GM12873 (cell line): ENCODE data around the gene GBP1.

ENCODE experiments used
- CTCF ChIP-seq: IDR thresholded peaks from 2 replicates; pipeline ENCODE4 v1.5.1; 2012; ENCODE audit warnings: low read depth, mild to moderate bottlenecking, moderate library complexity, low read length, control low read depth; ENCODE audit not compliant: insufficient read depth; ENCODE audit errors: missing control alignments

Gene GBP1

GRCh38 chr1:89022167-89022959 is 42.6 kb downstream of the GBP1 start, which contains the start of gene GBP3:
Gene GBP3, minus strand, starts transcription at chr1:89022866. Its CDS starts 2,145 bp downstream, at chr1:89020721.
- no peak for TF ChIP-seq CTCF

- TF ChIP-seq CTCF, result no peak
Measured at GRCh38 chr1:89008511-89008910, 56.5 kb downstream of the GBP1 start.

GRCh38 chr1:89005286-89006151 is 59.5 kb downstream of the GBP1 start:
- no peak for TF ChIP-seq CTCF
